Adrenal gland (tissue), 5 donors: ENCODE data around the gene XRCC1.

Experiments used
- CTCF ChIP-seq, 6 experiments: fragments of 450-650 bp in 4 of 6; fragments of 200-600 bp in 2 of 6; sonication (generic) in 1 of 6; IDR thresholded peaks; 1 replicate in 5 of 6; 2 replicates in 1 of 6; pipeline versions ENCODE4 v1.5.1 to v1.8.0; 2016 to 2021; ENCODE audit warnings: antibody characterized with exemption in 6 of 6, mild to moderate bottlenecking in 2 of 6, moderate library complexity in 1 of 6
- POLR2A ChIP-seq, 2 donors: fragments of 450-650 bp; IDR thresholded peaks; one replicate each; pipeline ENCODE4 v1.6.1; 2017; ENCODE audit warnings: antibody characterized with exemption in 2 of 2, mild to moderate bottlenecking in 2 of 2, moderate library complexity in 1 of 2
- donor health status: DM: no; HTN: no; CAD: no.

GRCh38 chr19:43609872-43610271 lies 34.5 kb upstream of the XRCC1 start:
- no peak for TF ChIP-seq CTCF (IDR thresholded peaks at IDR 0.05)
- TF ChIP-seq POLR2A (IDR thresholded peaks at IDR 0.05) = no peak
